Kidney (tissue), 14 donors: ENCODE measurements around the gene CD8B. TPM values are rescaled to one million over a fixed set of nuclear protein-coding genes. Genes with fewer than 3 reads are reported as not detected.

Source experiments
- DNase-seq, 5 donors: peaks; one replicate each; pipeline ENCODE4 v3.0.0-alpha.2; 2013 to 2020
- FAIRE-seq: peaks from 2 replicates; lab custom pipeline; 2012; peaks lifted over from hg19 to GRCh38; lab: Jason Lieb, UNC
- H3K27ac ChIP-seq, 2 donors: one replicate each; pipeline ENCODE4 v1.7.0; 2013; ENCODE audit warnings: low read depth in 2 of 2, low read length in 2 of 2, inconsistent platforms in 1 of 2
- H3K27me3 ChIP-seq: one replicate; pipeline ENCODE4 v1.7.1; 2013; ENCODE audit warnings: low read length, inconsistent platforms; ENCODE audit not compliant: control insufficient read depth, insufficient read depth
- H3K36me3 ChIP-seq, 3 donors: one replicate each; pipeline versions ENCODE4 v1.7.0 to v1.7.1; 2013; ENCODE audit warnings: low read length in 3 of 3, control low read depth in 1 of 3, inconsistent platforms in 1 of 3; ENCODE audit not compliant: insufficient read depth in 3 of 3, control insufficient read depth in 2 of 3
- H3K4me1 ChIP-seq, 3 donors: one replicate each; pipeline versions ENCODE4 v1.7.0 to v1.7.1; 2013; ENCODE audit warnings: low read length in 3 of 3, inconsistent platforms in 1 of 3, low read depth in 1 of 3; ENCODE audit not compliant: control insufficient read depth in 2 of 3, insufficient read depth in 2 of 3
- H3K4me3 ChIP-seq, 3 donors: one replicate each; pipeline versions ENCODE4 v1.7.0 to v1.8.1; 2013; ENCODE audit warnings: low read length in 3 of 3, control low read depth in 1 of 3, inconsistent platforms in 1 of 3
- H3K9ac ChIP-seq, 3 donors: one replicate each; pipeline versions ENCODE4 v1.7.0 to v1.7.1; 2013; ENCODE audit warnings: low read length in 3 of 3, control low read depth in 1 of 3, inconsistent platforms in 1 of 3
- H3K9me3 ChIP-seq, 3 donors: one replicate each; pipeline versions ENCODE4 v1.7.0 to v1.7.1; 2013; ENCODE audit warnings: low read length in 3 of 3, control low read depth in 1 of 3, inconsistent platforms in 1 of 3; ENCODE audit not compliant: control insufficient read depth in 2 of 3, insufficient read depth in 1 of 3
- intact Hi-C: fragments of 100-400 bp; cut with DNase I; formaldehyde crosslinking; loops from one replicate; pipeline ENCODE4 v1.11.1; 2022
- polyA plus RNA-seq: library from polyadenylated mRNA; stranded (reverse); fragments of 350-450 nt; fragmentation: Illumina TruSeq; extraction: RNeasy Lipid Tissue Mini Kit (QIAGEN cat#74804); gene quantifications from one replicate; pipeline ENCODE4 v1.2.3, GENCODE V29; 2014; ENCODE audit warnings: low read depth, low replicate concordance; ENCODE audit not compliant: insufficient read depth
- total RNA-seq: library from RNA; stranded (reverse); fragmentation: NEBNext Ultra II Directional; extraction: Animal tissue kit (Norgen Biotek cat#: 25700); gene quantifications from one replicate; pipeline ENCODE4 v1.2.1, GENCODE V29; 2021
- TF ChIP-seq, protein P1 (sequence below): IDR thresholded peaks from 3 replicates; pipeline ENCODE4 v1.5.1; 2012; ENCODE audit warnings: mild to moderate bottlenecking, moderate library complexity, borderline replicate concordance; ENCODE audit not compliant: insufficient read depth; ENCODE audit errors: extremely low read depth
- donor health status: control.
- donor health status: control.
- donor health status: control.
- donor health status: control.
- donor health status: control.
- donor health status: DM: yes; HTN: yes; CAD: no.
- donor health status: Normal renal cell carcinoma (clear cell type).

The CD8B gene
- total and polyA plus RNA-seq, 2 donors from 2014 or later = 2.5 TPM; not detected in 1

DNA sequence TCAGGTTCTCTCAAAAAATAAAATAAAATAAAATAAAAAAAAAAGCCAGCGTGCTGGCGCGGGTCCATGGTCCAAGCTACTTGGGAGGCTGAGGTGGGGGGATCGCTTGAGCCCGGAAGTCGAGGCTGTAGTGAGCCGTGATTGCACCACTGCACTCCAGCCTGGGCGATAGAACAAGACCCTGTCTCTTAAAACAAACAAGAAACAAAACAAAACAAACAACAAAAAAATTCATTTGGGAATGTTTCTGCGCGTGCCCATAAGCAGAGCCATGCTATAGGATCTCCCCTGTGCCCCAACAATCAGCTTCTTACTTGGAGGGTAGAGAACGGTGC lies 54.6 kb downstream of the CD8B start:
- H3K27me3 ChIP-seq = peaks cover 17% of the 10 kb centered on the region
- no peaks in the 10 kb centered on the region for H3K9me3 ChIP-seq
- DNase-seq (peak in 1 of 5 donors; percentile 12), FAIRE-seq (no peak)
- peak overlapping the region in 2 of 3 donors; percentile 47 to 64 for H3K4me3 ChIP-seq
- H3K4me1 ChIP-seq = peaks cover 0 to 5% (median 0%) of the 10 kb centered on the region in 3 donors
- no peaks in the 10 kb centered on the region for H3K36me3 ChIP-seq
- TF ChIP-seq, protein P1, sequence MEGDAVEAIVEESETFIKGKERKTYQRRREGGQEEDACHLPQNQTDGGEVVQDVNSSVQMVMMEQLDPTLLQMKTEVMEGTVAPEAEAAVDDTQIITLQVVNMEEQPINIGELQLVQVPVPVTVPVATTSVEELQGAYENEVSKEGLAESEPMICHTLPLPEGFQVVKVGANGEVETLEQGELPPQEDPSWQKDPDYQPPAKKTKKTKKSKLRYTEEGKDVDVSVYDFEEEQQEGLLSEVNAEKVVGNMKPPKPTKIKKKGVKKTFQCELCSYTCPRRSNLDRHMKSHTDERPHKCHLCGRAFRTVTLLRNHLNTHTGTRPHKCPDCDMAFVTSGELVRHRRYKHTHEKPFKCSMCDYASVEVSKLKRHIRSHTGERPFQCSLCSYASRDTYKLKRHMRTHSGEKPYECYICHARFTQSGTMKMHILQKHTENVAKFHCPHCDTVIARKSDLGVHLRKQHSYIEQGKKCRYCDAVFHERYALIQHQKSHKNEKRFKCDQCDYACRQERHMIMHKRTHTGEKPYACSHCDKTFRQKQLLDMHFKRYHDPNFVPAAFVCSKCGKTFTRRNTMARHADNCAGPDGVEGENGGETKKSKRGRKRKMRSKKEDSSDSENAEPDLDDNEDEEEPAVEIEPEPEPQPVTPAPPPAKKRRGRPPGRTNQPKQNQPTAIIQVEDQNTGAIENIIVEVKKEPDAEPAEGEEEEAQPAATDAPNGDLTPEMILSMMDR = no peak
- no peak overlapping the region for H3K27ac ChIP-seq
- intact Hi-C loops = no loop called here
- H3K9ac ChIP-seq = no peak overlapping the region

DNA sequence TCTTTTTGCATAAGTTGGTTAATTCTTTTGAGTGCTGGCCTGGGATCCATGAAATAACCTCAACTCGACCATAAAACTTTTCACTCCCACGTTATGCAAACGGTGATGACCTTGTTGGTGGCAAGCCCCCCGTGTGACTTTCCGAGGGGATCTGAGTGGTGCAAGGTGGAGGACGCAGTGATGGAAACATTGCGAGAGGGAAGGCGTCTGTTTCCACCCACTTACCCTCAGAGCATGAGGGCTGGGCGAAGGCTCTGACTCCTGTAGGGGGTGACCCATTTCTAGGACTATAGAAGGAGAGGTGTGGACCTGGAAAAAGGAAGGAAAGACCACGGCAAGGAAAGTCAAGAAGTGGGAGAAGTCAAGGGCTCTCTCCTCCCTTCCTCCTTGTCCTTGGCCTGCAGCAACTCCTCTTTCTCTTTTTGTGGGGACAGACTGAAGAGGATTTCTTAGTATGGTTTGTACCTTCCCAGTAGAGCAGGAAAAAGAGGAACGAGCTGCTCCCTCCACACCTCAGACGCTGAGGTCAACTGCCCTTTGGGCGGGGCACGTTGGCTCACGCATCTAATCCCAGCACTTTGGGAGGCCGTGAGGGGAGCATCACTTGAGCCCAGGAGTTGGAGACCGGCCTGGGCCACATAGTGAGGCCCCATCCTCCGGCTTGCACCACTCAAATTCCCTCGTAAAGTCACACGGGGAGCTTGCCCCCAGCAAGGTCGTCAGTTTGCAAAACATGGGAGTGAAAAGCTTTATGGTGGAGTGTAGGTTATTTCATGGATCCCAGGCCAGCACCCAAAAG lies 55.4 kb downstream of the CD8B start:
- Histone ChIP-seq H3K4me3 (no peak overlapping the region), H3K9me3 (no peaks in the 10 kb centered on the region), H3K4me1 (peaks cover 0 to 5% (median 0%) of the 10 kb centered on the region in 3 donors), H3K27me3 (peaks cover 17% of the 10 kb centered on the region), H3K9ac (no peak overlapping the region), H3K27ac (no peak overlapping the region), H3K36me3 (no peaks in the 10 kb centered on the region)
- no peak for DNase-seq
- TF ChIP-seq, protein P1 = no peak
- FAIRE-seq = no peak
- intact Hi-C loops = no loop called here

DNA sequence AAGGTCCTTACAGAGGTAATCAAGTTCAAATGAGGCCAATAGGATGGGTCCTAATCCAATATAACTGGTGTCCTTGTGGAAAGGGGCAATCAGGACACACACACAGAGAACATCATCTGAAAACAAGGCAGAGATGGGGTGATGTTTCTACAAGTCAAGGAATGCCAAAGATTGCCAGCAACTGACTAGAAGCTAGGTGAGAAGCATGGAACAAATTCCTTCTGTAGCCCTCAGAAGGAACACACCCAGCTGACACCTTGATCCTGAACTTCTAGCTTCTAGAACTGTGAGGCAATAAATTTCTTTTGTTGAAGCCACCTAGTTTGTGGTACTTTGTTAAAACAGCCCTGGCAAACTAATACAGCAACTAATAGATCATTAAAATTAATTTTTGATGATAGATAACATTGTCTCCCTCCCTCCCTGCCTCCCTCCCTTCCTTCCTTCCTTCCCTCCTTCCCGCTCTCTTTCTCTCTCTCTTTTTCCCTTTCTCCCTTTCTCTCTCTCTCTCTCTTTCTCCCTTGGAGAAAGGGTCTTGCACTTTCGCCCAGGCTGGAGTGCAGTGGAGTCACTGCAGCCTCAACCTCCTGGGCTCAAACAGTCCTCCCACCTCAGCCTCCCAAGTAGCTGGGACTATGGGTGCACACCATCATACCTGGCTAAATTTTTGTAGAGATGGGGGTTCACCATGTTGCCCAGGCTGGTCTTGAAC lies 60.7 kb downstream of the CD8B start:
- DNase-seq (no peak), FAIRE-seq (no peak)
- H3K4me1 ChIP-seq = no peaks in the 10 kb centered on the region
- H3K9me3 ChIP-seq = peaks cover 0 to 14% (median 5%) of the 10 kb centered on the region in 3 donors
- no peaks in the 10 kb centered on the region for H3K27me3 ChIP-seq
- TF ChIP-seq, protein P1 = no peak
- intact Hi-C loops = no loop called here
- H3K9ac ChIP-seq = no peak overlapping the region
- no peak overlapping the region for H3K4me3 ChIP-seq
- no peaks in the 10 kb centered on the region for H3K36me3 ChIP-seq
- no peak overlapping the region for H3K27ac ChIP-seq
